Psoas muscle (tissue), 8 donors: ENCODE measurements around the gene CERS4. TPM values are rescaled to one million over a fixed set of nuclear protein-coding genes. Genes with fewer than 3 reads are reported as not detected.
"Not testable (repeated sequence)": the region's sequence is repeated elsewhere in the genome, so short reads cannot be mapped to it uniquely, and the experiment has no call there.

Source experiments
- ATAC-seq, 4 donors: fragments of 200-7000 bp; cut with Tn5 transposase; one replicate each; pipeline ENCODE4 v1.9.1; 2020; ENCODE audit warnings: moderate library complexity in 3 of 4, mild to moderate bottlenecking in 2 of 4
- DNase-seq, 2 donors: peaks; one replicate each; pipeline ENCODE4 v3.0.0-alpha.2; 2020
- H3K27ac ChIP-seq: fragments of 200-600 bp; one replicate; pipeline ENCODE4 v1.8.0; 2022
- H3K27me3 ChIP-seq, 3 donors: fragments of 200-600 bp in 1 of 3; one replicate each; pipeline versions ENCODE4 v1.6.1 to v1.8.0; 2013 to 2022; ENCODE audit warnings: low read length in 2 of 3, mild to moderate bottlenecking in 2 of 3, moderate library complexity in 1 of 3; ENCODE audit not compliant: insufficient read depth in 3 of 3
- H3K36me3 ChIP-seq, 2 donors: fragments of 200-600 bp in 1 of 2; one replicate each; pipeline versions ENCODE4 v1.6.1 to v1.8.0; 2013 to 2022; ENCODE audit warnings: low read depth in 1 of 2, mild to moderate bottlenecking in 1 of 2, moderate library complexity in 1 of 2; ENCODE audit not compliant: insufficient read depth in 1 of 2
- H3K4me1 ChIP-seq: fragments of 200-600 bp; one replicate; pipeline ENCODE4 v1.8.0; 2022
- H3K4me3 ChIP-seq: fragments of 200-600 bp; one replicate; pipeline ENCODE4 v1.8.0; 2022; ENCODE audit warnings: mild to moderate bottlenecking
- H3K9me3 ChIP-seq: fragments of 200-600 bp; one replicate; pipeline ENCODE4 v1.8.0; 2022
- CTCF ChIP-seq: fragments of 200-600 bp; IDR thresholded peaks from one replicate; pipeline ENCODE4 v1.8.0; 2022; ENCODE audit warnings: antibody characterized with exemption
- WGBS, 3 donors: extraction: QIAGEN DNeasy Blood & Tissue Kit; methylation state at CpG; one replicate each; pipeline versions ENCODE4 v1.1.6 to v1.1.7; 2013; 5-methylcytosine and 5-hydroxymethylcytosine counted together
- intact Hi-C, 2 donors: fragments of 100-400 bp; cut with DNase I; formaldehyde crosslinking; loops; one replicate each; pipeline versions ENCODE4 v1.11.0 to v1.14.2; 2022
- polyA plus RNA-seq, 3 donors: library from polyadenylated mRNA; stranded (reverse); fragments of 200-250 nt; gene quantifications; one replicate each; pipeline ENCODE4 v1.2.3, GENCODE V29; 2013
- total RNA-seq, 4 donors: library from RNA; stranded (reverse); fragmentation: NEBNext Ultra II Directional in 2 of 4; extraction: Animal tissue kit (Norgen Biotek cat#: 25700) in 2 of 4; gene quantifications; one replicate each; pipeline versions ENCODE4 v1.2.1 to v1.2.4, GENCODE V29; 2021 to 2023
- donor health status: healthy with polysubstance abuse.
- donor health status: DM: no; HTN: no; CAD: no; lungs with moderate emphysema.
- donor health status: Bipolar disorder and iron deficiency.
- donor health status: healthy.
- donor health status: DM: yes; HTN: yes; CAD: no.
- donor health status: DM: no; HTN: no; CAD: no.
- donor health status: DM: no; HTN: no; CAD: no.
- donor health status: DM: yes; HTN: yes; CAD: no.

CERS4 gene
- total and polyA plus RNA-seq, 7 donors: 1.1 to 4.8 (median 2.8) TPM

GRCh38 chr19:8220481-8220880 lies 11.3 kb downstream of the CERS4 start:
- H3K4me1 ChIP-seq: no peaks in the 10 kb centered on the region
- ATAC-seq (no peak), DNase-seq (no peak)
- H3K27ac ChIP-seq: no peak overlapping the region
- no peak overlapping the region for H3K4me3 ChIP-seq
- no peaks in the 10 kb centered on the region for H3K36me3 ChIP-seq
- no peaks in the 10 kb centered on the region for H3K9me3 ChIP-seq
- TF ChIP-seq CTCF: no peak
- intact Hi-C loops: no loop called here
- no peaks in the 10 kb centered on the region for H3K27me3 ChIP-seq
- 82 to 89% (median 83%) methylated on average over 6 to 11 of the region's 11 CpGs for WGBS, 3 donors

- intact Hi-C loops: no loop called here
- Histone ChIP-seq H3K9me3 (no peaks in the 10 kb centered on the region), H3K36me3 (no peaks in the 10 kb centered on the region), H3K4me1 (no peaks in the 10 kb centered on the region), H3K27ac (no peak overlapping the region), H3K4me3 (no peak overlapping the region), H3K27me3 (no peaks in the 10 kb centered on the region)
- DNase-seq: no peak
- 44 to 68% (median 54%) methylated on average over 6 of the region's 6 CpGs for WGBS, 3 donors
- no peak for TF ChIP-seq CTCF
- no peak for ATAC-seq
These were observed 12.0 kb downstream of the CERS4 start for GRCh38 chr19:8221161-8221560.

- 79 to 87% (median 81%) methylated on average over 7 of the region's 7 CpGs for WGBS, 3 donors
- not testable (repeated sequence) for DNase-seq
These were observed 14.3 kb downstream of the CERS4 start for GRCh38 chr19:8223442-8223841.

GRCh38 chr19:8224394-8225145 lies 15.4 kb downstream of the CERS4 start:
- Histone ChIP-seq H3K9me3 (no peaks in the 10 kb centered on the region), H3K27me3 (no peaks in the 10 kb centered on the region), H3K36me3 (no peaks in the 10 kb centered on the region), H3K4me1 (no peaks in the 10 kb centered on the region), H3K4me3 (no peak overlapping the region), H3K27ac (no peak overlapping the region)
- intact Hi-C loops: no loop called here
- DNase-seq: peak; percentile 68 to 80
- TF ChIP-seq CTCF: no peak
- peak in 3 of 4 donors; percentile 52 to 64 (median 58) for ATAC-seq
- 44 to 55% (median 49%) methylated on average over 23 of the region's 23 CpGs for whole genome bisulfite sequencing, 3 donors

More at GRCh38 chr19:8223442-8223841, 14.3 kb downstream of the CERS4 start:
- H3K4me1 ChIP-seq, H3K9me3 ChIP-seq, H3K36me3 ChIP-seq, H3K27ac ChIP-seq, intact Hi-C loops, ATAC-seq, H3K4me3 ChIP-seq, H3K27me3 ChIP-seq: not testable (repeated sequence)

- DNase-seq (no peak), ATAC-seq (no peak)
- Histone ChIP-seq H3K4me1 (no peaks in the 10 kb centered on the region), H3K4me3 (no peak overlapping the region), H3K36me3 (no peaks in the 10 kb centered on the region), H3K27ac (no peak overlapping the region), H3K9me3 (peaks cover 13% of the 10 kb centered on the region), H3K27me3 (no peaks in the 10 kb centered on the region)
- TF ChIP-seq CTCF: no peak
- intact Hi-C loops: no loop called here
- 67 to 82% (median 67%) methylated on average over 3 of the region's 3 CpGs for WGBS, 3 donors
These were observed 22.0 kb downstream of the CERS4 start for GRCh38 chr19:8231073-8231604.
